Tibial nerve (tissue), 3 donors: Measurements from ENCODE around the gene LTN1.

Source experiments
- CTCF ChIP-seq, 5 experiments: fragments of 200-600 bp in 3 of 5; fragments of 450-650 bp in 2 of 5; sonication (generic) in 3 of 5; IDR thresholded peaks; one replicate each; pipeline ENCODE4 v1.5.1; 2016 to 2019; ENCODE audit warnings: antibody characterized with exemption in 5 of 5, mild to moderate bottlenecking in 3 of 5, moderate library complexity in 2 of 5
- POLR2A ChIP-seq, 2 donors: fragments of 450-650 bp; IDR thresholded peaks; one replicate each; pipeline ENCODE4 v1.6.1; 2017; ENCODE audit warnings: antibody characterized with exemption in 2 of 2, mild to moderate bottlenecking in 2 of 2, moderate library complexity in 2 of 2

GRCh38 chr21:28972398-28972797 lies 20.3 kb downstream of the LTN1 start:
- no peak for TF ChIP-seq POLR2A (IDR thresholded peaks at IDR 0.05)
- TF ChIP-seq CTCF (IDR thresholded peaks at IDR 0.05), result no peak
